IPS-18a (cell line): ENCODE measurements around the gene AKR1C1.
"Not testable (repeated sequence)": the region's sequence is repeated elsewhere in the genome, so short reads cannot be mapped to it uniquely, and the experiment has no call there.

Source experiments
- H3K27ac ChIP-seq: one replicate; pipeline ENCODE4 v1.5.1; 2013; ENCODE audit warnings: low read length
- H3K27me3 ChIP-seq: one replicate; pipeline ENCODE4 v1.6.1; 2013; ENCODE audit warnings: mild to moderate bottlenecking, low read length; ENCODE audit not compliant: control insufficient read depth, insufficient read depth
- H3K36me3 ChIP-seq: one replicate; pipeline ENCODE4 v1.6.1; 2013; ENCODE audit warnings: low read depth, low read length; ENCODE audit not compliant: control insufficient read depth
- H3K4me1 ChIP-seq: one replicate; pipeline ENCODE4 v1.6.1; 2013; ENCODE audit warnings: low read depth, low read length; ENCODE audit not compliant: control insufficient read depth
- H3K4me3 ChIP-seq: one replicate; pipeline ENCODE4 v1.5.1; 2013; ENCODE audit warnings: low read length
- H3K9ac ChIP-seq: one replicate; pipeline ENCODE4 v1.6.1; 2013; ENCODE audit warnings: mild to moderate bottlenecking, low read length, moderate library complexity
- H3K9me3 ChIP-seq: one replicate; pipeline ENCODE4 v1.6.1; 2013; ENCODE audit warnings: low read depth, low read length; ENCODE audit not compliant: control insufficient read depth

AKR1C1 gene

DNA sequence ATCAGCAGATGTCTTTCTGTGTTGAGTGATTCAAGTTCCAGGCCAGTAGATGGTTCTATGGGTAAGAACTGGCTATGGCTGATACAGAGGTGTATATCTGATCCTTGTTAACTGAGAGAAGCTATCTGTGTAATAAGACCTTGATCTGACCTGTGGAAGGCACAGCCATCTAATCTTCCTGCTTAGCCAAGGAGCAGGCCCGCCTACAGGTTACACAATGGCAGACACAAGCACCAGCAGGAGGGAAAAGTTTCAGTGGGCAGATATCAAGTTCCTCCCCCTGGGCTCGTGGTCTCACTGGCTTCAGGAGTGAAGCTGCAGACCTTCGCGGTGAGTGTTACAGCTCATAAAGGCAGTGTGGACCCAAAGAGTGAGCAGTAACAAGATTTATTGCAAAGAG, 68.4 kb downstream of the AKR1C1 start:
- not testable (repeated sequence) for H3K9ac ChIP-seq, H3K4me3 ChIP-seq, H3K27me3 ChIP-seq, H3K9me3 ChIP-seq, H3K36me3 ChIP-seq, H3K4me1 ChIP-seq, H3K27ac ChIP-seq

DNA sequence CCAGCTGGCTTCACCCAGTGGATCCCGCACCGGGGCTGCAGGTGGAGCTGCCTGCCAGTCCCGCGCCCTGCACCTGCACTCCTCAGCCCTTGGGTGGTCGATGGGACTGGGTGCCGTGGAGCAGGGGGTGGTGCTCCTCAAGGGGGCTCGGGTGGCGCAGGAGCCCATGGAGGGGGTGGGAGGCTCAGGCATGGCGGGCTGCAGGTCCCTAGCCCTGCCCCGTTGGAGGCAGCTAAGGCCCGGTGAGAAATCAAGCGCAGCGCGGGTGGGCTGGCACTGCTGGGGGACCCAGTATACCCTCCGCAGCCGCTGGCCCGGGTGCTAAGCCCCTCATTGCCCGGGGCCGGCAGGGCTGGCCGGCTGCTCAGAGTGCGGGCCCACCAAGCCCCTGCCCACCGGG, 69.2 kb downstream of the AKR1C1 start:
- not testable (repeated sequence) for H3K4me1 ChIP-seq, H3K9me3 ChIP-seq, H3K4me3 ChIP-seq, H3K36me3 ChIP-seq, H3K27ac ChIP-seq, H3K9ac ChIP-seq, H3K27me3 ChIP-seq
